GM12892 (cell line): ENCODE measurements around the gene ING1.

Experiments used
- POLR2A ChIP-seq: IDR thresholded peaks from 2 replicates; pipeline ENCODE4 v1.6.1; 2011; ENCODE audit warnings: low read depth, low read length, control low read depth
- POLR2AphosphoS5 ChIP-seq: IDR thresholded peaks from 2 replicates; pipeline ENCODE4 v1.6.1; 2011; ENCODE audit warnings: low read depth, low read length, control low read depth
- TAF1 ChIP-seq: IDR thresholded peaks from 2 replicates; pipeline ENCODE4 v1.6.1; 2011; ENCODE audit warnings: low read depth, mild to moderate bottlenecking, control low read depth, low read length, borderline replicate concordance

GRCh38 chr13:110700641-110701040 is 12.9 kb upstream of the ING1 start:
- TF ChIP-seq POLR2A (no peak), TAF1 (no peak), POLR2AphosphoS5 (no peak)
